Thyroid gland (tissue), 4 donors: Measurements from ENCODE around the gene FSTL4. TPM values are rescaled to one million over a fixed set of nuclear protein-coding genes. Genes with fewer than 3 reads are reported as not detected.

Source experiments
- DNase-seq, 2 donors: peaks; one replicate each; pipeline ENCODE4 v3.0.0-alpha.2; 2019
- H3K27ac ChIP-seq, 3 donors: fragments of 200-600 bp; sonication (generic); 1 replicate in 2 of 3; 2 replicates in 1 of 3; pipeline ENCODE4 v1.5.1; 2016 to 2019; ENCODE audit warnings: mild to moderate bottlenecking in 1 of 3, moderate library complexity in 1 of 3
- H3K27me3 ChIP-seq: fragments of 200-600 bp; sonication (generic); one replicate; pipeline ENCODE4 v1.5.1; 2019
- H3K36me3 ChIP-seq, 2 donors: fragments of 200-600 bp; sonication (generic); one replicate each; pipeline ENCODE4 v1.5.1; 2016 to 2019
- H3K4me1 ChIP-seq, 2 donors: fragments of 200-600 bp; sonication (generic); one replicate each; pipeline ENCODE4 v1.5.1; 2017 to 2019
- H3K4me3 ChIP-seq, 3 donors: fragments of 200-600 bp; sonication (generic); replicated peaks in 1 of 3; 1 replicate in 2 of 3; 2 replicates in 1 of 3; pipeline ENCODE4 v1.5.1; 2016; ENCODE audit warnings: mild to moderate bottlenecking in 1 of 3
- H3K9me3 ChIP-seq: fragments of 200-600 bp; sonication (generic); one replicate; pipeline ENCODE4 v1.5.1; 2017
- POLR2A ChIP-seq, 2 donors: fragments of 450-650 bp; IDR thresholded peaks; one replicate each; pipeline ENCODE4 v1.6.1; 2017; ENCODE audit warnings: antibody characterized with exemption in 2 of 2, mild to moderate bottlenecking in 2 of 2, moderate library complexity in 1 of 2
- WGBS, 2 donors: methylation state at CpG; one replicate each; pipeline ENCODE4 v1.1.5; 2017; 5-methylcytosine and 5-hydroxymethylcytosine counted together
- intact Hi-C: fragments of 100-400 bp; cut with DNase I; formaldehyde crosslinking; loops from one replicate; pipeline ENCODE4 v1.15.1; 2023
- total RNA-seq, 4 donors: library from RNA; depleted of rRNA; stranded (reverse); fragments of >200 nt; gene quantifications; one replicate each; pipeline ENCODE4 v1.2.3, GENCODE V29; 2016
- TF ChIP-seq, protein P1 (sequence below), 6 experiments: fragments of 200-600 bp in 3 of 6; fragments of 450-650 bp in 3 of 6; sonication (generic) in 3 of 6; IDR thresholded peaks; one replicate each; pipeline ENCODE4 v1.5.1; 2016 to 2019; ENCODE audit warnings: antibody characterized with exemption in 6 of 6, mild to moderate bottlenecking in 2 of 6, inconsistent platforms in 1 of 6, moderate library complexity in 1 of 6

The FSTL4 gene
- total RNA-seq, 4 donors from 2014 or later: 0.10 to 0.13 TPM; not detected in 2

DNA sequence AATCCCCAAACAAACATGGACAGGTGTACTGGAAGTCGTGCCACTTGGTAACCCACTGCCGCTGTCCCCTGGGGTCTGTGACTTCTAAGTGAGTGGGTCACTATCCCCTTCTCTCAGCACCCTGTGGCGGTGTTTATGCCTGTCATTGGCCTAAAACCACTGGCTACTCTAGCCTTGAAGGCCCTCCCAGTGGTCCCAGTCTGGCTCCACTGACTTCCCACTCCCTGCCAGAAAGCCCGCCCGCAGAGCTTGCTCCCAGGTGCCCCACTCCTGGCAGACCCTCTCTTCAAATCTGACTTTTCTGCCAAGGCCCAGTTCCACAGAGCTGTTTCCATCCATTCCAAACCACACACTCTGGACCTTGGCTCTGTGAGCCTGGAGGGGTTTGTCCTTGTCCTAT lies 286.0 kb downstream of the FSTL4 start:
- H3K27ac ChIP-seq: no peak overlapping the region
- no peaks in the 10 kb centered on the region for H3K36me3 ChIP-seq
- H3K4me1 ChIP-seq: no peaks in the 10 kb centered on the region
- H3K9me3 ChIP-seq: no peaks in the 10 kb centered on the region
- TF ChIP-seq, protein P1, sequence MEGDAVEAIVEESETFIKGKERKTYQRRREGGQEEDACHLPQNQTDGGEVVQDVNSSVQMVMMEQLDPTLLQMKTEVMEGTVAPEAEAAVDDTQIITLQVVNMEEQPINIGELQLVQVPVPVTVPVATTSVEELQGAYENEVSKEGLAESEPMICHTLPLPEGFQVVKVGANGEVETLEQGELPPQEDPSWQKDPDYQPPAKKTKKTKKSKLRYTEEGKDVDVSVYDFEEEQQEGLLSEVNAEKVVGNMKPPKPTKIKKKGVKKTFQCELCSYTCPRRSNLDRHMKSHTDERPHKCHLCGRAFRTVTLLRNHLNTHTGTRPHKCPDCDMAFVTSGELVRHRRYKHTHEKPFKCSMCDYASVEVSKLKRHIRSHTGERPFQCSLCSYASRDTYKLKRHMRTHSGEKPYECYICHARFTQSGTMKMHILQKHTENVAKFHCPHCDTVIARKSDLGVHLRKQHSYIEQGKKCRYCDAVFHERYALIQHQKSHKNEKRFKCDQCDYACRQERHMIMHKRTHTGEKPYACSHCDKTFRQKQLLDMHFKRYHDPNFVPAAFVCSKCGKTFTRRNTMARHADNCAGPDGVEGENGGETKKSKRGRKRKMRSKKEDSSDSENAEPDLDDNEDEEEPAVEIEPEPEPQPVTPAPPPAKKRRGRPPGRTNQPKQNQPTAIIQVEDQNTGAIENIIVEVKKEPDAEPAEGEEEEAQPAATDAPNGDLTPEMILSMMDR (IDR thresholded peaks at IDR 0.05): no peak
- no peak for TF ChIP-seq POLR2A (IDR thresholded peaks at IDR 0.05)
- DNase-seq: no peak
- 93% methylated on average over 5 of the region's 5 CpGs for WGBS, 2 donors
- no peak overlapping the region for H3K4me3 ChIP-seq
- H3K27me3 ChIP-seq: no peaks in the 10 kb centered on the region
- intact Hi-C loops: no loop called here

DNA sequence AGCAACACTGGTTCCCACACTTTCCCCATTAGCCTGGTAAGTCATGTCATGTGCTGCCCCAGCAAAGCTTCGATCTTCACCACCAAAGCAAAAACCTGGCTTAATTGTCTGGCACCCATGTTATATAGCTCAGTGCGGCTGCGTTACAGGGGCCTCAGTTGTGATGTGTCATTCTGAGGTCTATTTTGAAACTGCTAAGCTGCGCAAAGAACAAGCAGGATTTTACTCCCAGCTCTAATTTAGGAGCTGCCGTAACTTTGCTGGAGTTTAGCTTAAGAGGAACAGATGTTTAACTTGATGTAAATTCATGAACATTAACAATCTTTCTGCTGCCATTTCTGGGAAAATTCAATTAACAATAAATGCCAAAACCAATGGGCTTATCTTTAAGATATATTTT lies 286.5 kb downstream of the FSTL4 start:
- intact Hi-C loops: no loop called here
- Histone ChIP-seq H3K27me3 (no peaks in the 10 kb centered on the region), H3K27ac (no peak overlapping the region), H3K4me1 (no peaks in the 10 kb centered on the region), H3K4me3 (no peak overlapping the region), H3K9me3 (no peaks in the 10 kb centered on the region), H3K36me3 (no peaks in the 10 kb centered on the region)
- TF ChIP-seq, protein P1 (IDR thresholded peaks at IDR 0.05): no peak
- no peak for TF ChIP-seq POLR2A (IDR thresholded peaks at IDR 0.05)
- DNase-seq: no peak
- WGBS, 2 donors: 89 to 97% methylated on average over 5 of the region's 5 CpGs

DNA sequence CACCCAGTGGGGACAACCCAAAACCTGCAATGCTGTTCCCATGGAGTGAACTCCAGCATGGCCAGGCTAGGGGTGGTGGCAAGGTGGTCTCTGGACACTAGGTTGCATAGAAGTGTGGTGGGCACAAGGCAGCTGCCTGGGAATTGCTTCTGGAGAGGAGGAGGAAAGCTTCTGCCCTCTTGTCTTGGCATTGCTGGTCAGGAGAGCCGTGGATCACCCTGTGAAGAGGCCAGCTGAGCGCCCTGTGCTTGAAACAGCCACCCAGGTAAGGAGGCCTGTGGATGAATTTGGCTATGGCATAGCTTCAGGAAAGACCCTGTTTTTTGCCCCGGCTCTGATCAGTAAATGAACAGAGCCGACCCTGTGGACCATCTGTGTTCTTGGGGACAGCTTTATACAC lies 287.4 kb downstream of the FSTL4 start:
- Histone ChIP-seq H3K4me1 (no peaks in the 10 kb centered on the region), H3K27ac (no peak overlapping the region), H3K9me3 (no peaks in the 10 kb centered on the region), H3K4me3 (no peak overlapping the region), H3K27me3 (no peaks in the 10 kb centered on the region), H3K36me3 (no peaks in the 10 kb centered on the region)
- TF ChIP-seq POLR2A (IDR thresholded peaks at IDR 0.05): no peak
- TF ChIP-seq, protein P1 (IDR thresholded peaks at IDR 0.05): no peak
- WGBS, 2 donors: 86 to 89% methylated on average over 3 to 4 of the region's 4 CpGs
- DNase-seq: no peak
- intact Hi-C loops: no loop called here

DNA sequence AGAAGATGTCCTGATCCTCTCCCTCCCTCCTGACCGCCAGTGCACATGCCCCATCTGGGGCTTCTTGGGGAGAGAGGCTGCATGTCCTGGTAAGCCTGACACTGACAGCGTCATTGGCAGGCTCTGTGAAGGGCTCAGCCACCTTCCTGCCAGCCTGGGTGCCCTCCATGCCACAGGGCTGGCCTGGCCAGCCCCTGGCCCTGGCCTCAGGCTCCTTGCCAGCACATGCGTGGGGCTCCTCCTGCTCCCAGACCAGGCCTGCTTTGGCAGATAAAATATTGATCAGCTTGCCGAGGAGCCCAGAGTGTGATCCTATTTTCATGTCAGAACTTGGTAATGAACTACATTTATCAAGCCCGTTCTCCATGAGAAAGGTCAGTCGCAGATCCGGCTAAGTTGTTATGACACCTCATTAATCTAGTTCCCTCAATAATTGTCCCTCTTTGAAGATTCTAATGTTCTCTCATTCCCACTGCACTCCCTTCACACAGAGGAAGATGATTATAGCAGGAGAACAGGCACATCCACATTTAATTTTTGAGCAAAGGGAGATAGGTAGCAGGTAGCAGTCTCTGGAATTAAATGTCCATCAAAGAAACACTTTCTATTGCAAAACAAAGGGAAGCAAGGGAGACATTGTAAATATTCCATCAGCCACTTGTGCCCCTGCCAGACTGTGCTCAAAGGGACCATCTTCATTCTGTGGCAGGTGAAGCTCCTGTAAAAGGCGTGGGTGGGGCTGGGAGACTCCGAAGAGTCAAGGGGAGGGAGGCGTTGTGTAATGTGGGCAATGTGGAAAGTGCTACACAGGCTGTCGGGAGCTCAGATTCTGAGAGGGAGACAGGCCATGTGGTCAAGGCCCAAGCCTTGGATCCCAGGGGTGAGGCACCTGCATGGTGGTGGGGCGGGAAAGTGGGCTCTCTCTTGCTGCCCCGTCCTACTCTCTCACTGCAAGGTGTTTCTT lies 288.6 kb downstream of the FSTL4 start:
- H3K27me3 ChIP-seq: no peaks in the 10 kb centered on the region
- H3K27ac ChIP-seq: no peak overlapping the region
- H3K36me3 ChIP-seq: no peaks in the 10 kb centered on the region
- no peak for DNase-seq
- WGBS, 2 donors: 64 to 76% methylated on average over 11 to 13 of the region's 13 CpGs
- H3K4me3 ChIP-seq: no peak overlapping the region
- intact Hi-C loops: no loop called here
- TF ChIP-seq, protein P1 (IDR thresholded peaks at IDR 0.05): no peak
- TF ChIP-seq POLR2A (IDR thresholded peaks at IDR 0.05): no peak
- no peaks in the 10 kb centered on the region for H3K9me3 ChIP-seq
- no peaks in the 10 kb centered on the region for H3K4me1 ChIP-seq

DNA sequence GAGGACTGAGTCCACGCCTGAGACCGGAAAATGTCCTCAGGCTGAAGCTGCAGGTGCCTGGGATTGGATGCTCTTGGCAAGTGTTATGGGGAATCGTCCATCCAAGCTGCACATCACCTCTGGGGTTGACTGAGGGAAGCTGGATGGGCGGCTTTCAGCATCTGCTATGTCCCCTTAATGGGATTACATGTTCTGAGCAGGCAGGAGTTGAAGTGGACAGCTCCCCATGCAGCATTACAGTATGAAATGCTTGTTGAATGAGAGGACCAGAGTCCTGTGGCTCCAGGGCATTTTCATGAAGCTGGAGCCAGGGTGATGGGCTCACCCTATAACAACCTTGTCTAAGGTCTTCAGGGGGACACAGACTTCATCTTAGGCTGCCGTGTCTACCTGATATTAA lies 289.6 kb downstream of the FSTL4 start:
- DNase-seq: no peak
- WGBS, 2 donors: 76 to 81% methylated on average over 4 to 5 of the region's 5 CpGs
- Histone ChIP-seq H3K4me1 (no peaks in the 10 kb centered on the region), H3K36me3 (no peaks in the 10 kb centered on the region), H3K27me3 (no peaks in the 10 kb centered on the region), H3K4me3 (no peak overlapping the region), H3K27ac (no peak overlapping the region), H3K9me3 (no peaks in the 10 kb centered on the region)
- intact Hi-C loops: no loop called here
- TF ChIP-seq, protein P1 (IDR thresholded peaks at IDR 0.05): no peak
- no peak for TF ChIP-seq POLR2A (IDR thresholded peaks at IDR 0.05)
